BJ (cell line): ENCODE measurements around the gene UTY. TPM values are rescaled to one million over a fixed set of nuclear protein-coding genes. Genes with fewer than 3 reads are reported as not detected.
"Not testable (repeated sequence)": the region's sequence is repeated elsewhere in the genome, so short reads cannot be mapped to it uniquely, and the experiment has no call there.

ENCODE experiments used
- CTCF ChIA-PET: fragments of 350-600 bp; formaldehyde crosslinking; extraction: SDS; loops from one replicate; lab custom pipeline; 2021; ENCODE audit warnings: antibody characterized with exemption, inconsistent platforms; lab: Yijun Ruan, JAX
- POLR2A ChIA-PET: fragments of 300-600 bp; sonication (Branson Sonifier 250); formaldehyde crosslinking; extraction: SDS; loops from one replicate; lab custom pipeline; 2021; ENCODE audit warnings: antibody characterized with exemption; lab: Charles Lee
- DNase-seq: peaks from one replicate; pipeline ENCODE4 v3.0.0-alpha.2; 2011; ENCODE audit warnings: low read depth
- H3K27me3 ChIP-seq: 2 replicates; pipeline ENCODE4 v1.6.0; 2011; ENCODE audit warnings: low read length; ENCODE audit not compliant: control insufficient read depth, insufficient read depth
- H3K36me3 ChIP-seq: 2 replicates; pipeline ENCODE4 v1.5.1; 2011; ENCODE audit warnings: low read length; ENCODE audit not compliant: control insufficient read depth, insufficient read depth
- H3K4me3 ChIP-seq: 2 replicates; pipeline ENCODE4 v1.5.1; 2011; ENCODE audit warnings: low read depth, mild to moderate bottlenecking, control low read depth, low read length
- CTCF ChIP-seq: IDR thresholded peaks from 2 replicates; pipeline ENCODE4 v1.5.1; 2011; ENCODE audit warnings: low read depth, mild to moderate bottlenecking, control low read depth, inconsistent platforms, low read length, moderate library complexity; ENCODE audit not compliant: insufficient read depth
- polyA plus RNA-seq: library from polyadenylated mRNA; depleted of rRNA; stranded (reverse); fragments of >200 nt; gene quantifications from 2 replicates; pipeline ENCODE4 v1.2.3, GENCODE V29; 2011

The UTY gene
- polyA plus RNA-seq, 1 experiment = 5.8 TPM

- H3K36me3 ChIP-seq = no peaks in the 10 kb centered on the region
- H3K4me3 ChIP-seq = no peak overlapping the region
- CTCF ChIA-PET = no interaction called here
- no peak for DNase-seq
- H3K27me3 ChIP-seq = no peaks in the 10 kb centered on the region
- TF ChIP-seq CTCF = no peak
- POLR2A ChIA-PET = no interaction called here
These were observed 184.8 kb downstream of the UTY start for GRCh38 chrY:13295026-13295425.

GRCh38 chrY:13291199-13291598 is 188.6 kb downstream of the UTY start:
- Histone ChIP-seq H3K4me3 (no peak overlapping the region), H3K27me3 (no peaks in the 10 kb centered on the region), H3K36me3 (0 out of 2 replicates have a peak, but pooled peaks cover 1% of the 10 kb centered on the region)
- no peak for TF ChIP-seq CTCF
- CTCF ChIA-PET = interaction anchor here (0.8 kb wide), 1 partner anchor 9 kb away, joined by 3 read pairs; no protein-coding TSS in a partner anchor
- DNase-seq = peak; percentile 15
- POLR2A ChIA-PET = no interaction called here

DNA sequence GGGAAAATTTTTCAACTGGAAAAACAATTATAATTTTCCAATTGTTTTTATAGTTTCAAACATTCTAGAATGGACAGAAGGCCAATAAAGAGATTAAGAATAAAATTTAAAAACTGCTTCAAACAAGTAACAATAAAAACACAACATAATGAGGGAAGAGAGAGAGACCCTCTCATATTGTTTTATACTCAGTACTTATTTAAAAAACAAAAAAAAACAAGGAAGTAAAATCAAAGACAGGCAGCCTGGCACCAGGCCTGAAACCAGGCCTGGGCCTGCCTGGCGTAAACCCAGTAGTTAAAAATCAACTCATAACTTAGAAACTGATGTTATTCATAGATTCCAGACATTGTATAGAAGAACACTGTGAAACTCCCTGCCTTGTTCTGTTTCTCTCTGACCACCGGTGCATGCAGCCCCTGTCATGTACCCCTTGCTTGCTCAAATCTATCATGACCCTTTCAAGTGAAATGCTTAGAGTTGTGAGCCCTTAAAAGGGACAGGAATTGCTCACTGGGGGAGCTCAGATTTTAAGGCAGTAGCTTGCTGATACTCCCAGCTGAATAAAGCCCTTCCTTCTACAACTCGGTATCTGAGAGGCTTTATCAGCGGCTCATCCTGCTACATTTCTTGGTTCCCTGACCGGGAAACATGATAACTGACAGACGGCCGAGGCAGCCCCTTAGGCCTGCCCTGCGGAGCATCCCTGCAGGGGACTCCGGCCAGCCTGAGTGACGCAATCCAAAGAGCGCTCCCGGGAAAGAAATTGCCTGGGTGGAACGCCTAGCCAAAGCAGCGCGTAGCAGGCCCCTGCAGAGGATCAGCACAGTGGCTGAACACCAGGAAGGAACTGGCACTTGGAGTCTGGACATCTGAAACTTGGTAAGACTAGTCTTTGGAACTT is 197.4 kb downstream of the UTY start:
- POLR2A ChIA-PET, CTCF ChIA-PET, DNase-seq, H3K36me3 ChIP-seq, H3K4me3 ChIP-seq, H3K27me3 ChIP-seq: not testable (repeated sequence)

GRCh38 chrY:13279561-13279960 is 200.3 kb downstream of the UTY start:
- no peak for TF ChIP-seq CTCF
- Histone ChIP-seq H3K4me3 (no peak overlapping the region), H3K27me3 (no peaks in the 10 kb centered on the region), H3K36me3 (peaks cover 2% of the 10 kb centered on the region; the same call in 1 of the 2 replicates)
- no peak for DNase-seq
- ChIA-PET POLR2A (no interaction called here), CTCF (no interaction called here)

- CTCF ChIA-PET = no interaction called here
- TF ChIP-seq CTCF = no peak
- no peak for DNase-seq
- H3K36me3 ChIP-seq = peaks cover 1% of the 10 kb centered on the region; the same call in 1 of the 2 replicates
- no peak overlapping the region for H3K4me3 ChIP-seq
- POLR2A ChIA-PET = no interaction called here
- H3K27me3 ChIP-seq = no peaks in the 10 kb centered on the region
These were observed 208.1 kb downstream of the UTY start for GRCh38 chrY:13271706-13272105.

DNA sequence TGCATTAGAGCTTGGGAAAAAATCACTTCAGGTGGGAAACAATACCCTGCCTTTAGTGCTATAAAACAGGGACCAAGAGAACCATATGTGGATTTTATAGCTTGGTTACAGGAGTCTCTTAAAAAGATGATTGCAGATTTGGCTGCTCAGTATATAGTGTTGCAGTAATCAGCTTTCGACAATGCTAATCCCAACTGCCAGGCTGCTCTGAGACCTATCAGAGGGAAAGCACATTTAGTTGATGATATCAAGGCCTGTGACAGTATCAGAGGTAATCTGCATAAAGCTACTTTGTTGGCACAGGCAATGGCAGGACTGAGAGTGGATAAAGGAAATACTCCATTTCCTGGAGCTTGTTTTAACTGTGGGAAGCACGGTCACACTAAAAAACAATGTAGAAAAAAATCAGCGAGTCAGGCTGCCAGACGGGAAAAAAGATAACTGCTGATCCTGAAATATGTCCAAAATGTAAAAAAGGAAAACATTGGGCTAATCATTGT is 225.8 kb downstream of the UTY start:
- CTCF ChIA-PET = not testable (repeated sequence)

More for the DNA sequence above, 225.8 kb downstream of the UTY start:
- H3K4me3 ChIP-seq, H3K27me3 ChIP-seq, H3K36me3 ChIP-seq, POLR2A ChIA-PET, DNase-seq: not testable (repeated sequence)
